Stomach (tissue), 19 donors: Measurements from ENCODE around the gene FGR. TPM values are rescaled to one million over a fixed set of nuclear protein-coding genes. Genes with fewer than 3 reads are reported as not detected.
A peak's percentile ranks its signal among the peaks of the same experiment; 100 is the strongest.
"Not testable (repeated sequence)": the region's sequence is repeated elsewhere in the genome, so short reads cannot be mapped to it uniquely, and the experiment has no call there.

ENCODE experiments used
- DNase-seq, 2 donors: peaks; one replicate each; pipeline versions ENCODE4 v3.0.0 to v3.0.0-alpha.2; 2013 to 2019
- H3K27ac ChIP-seq, 5 donors: fragments of 200-600 bp in 4 of 5; sonication (generic) in 4 of 5; one replicate each; pipeline ENCODE4 v1.5.1; 2013 to 2019; ENCODE audit warnings: mild to moderate bottlenecking in 1 of 5, moderate library complexity in 1 of 5
- H3K27me3 ChIP-seq, 3 donors: fragments of 200-600 bp; sonication (generic); one replicate each; pipeline ENCODE4 v1.5.1; 2017 to 2019; ENCODE audit warnings: mixed run types in 1 of 3
- H3K36me3 ChIP-seq, 4 donors: fragments of 200-600 bp; sonication (generic); 1 replicate in 3 of 4; 2 replicates in 1 of 4; pipeline ENCODE4 v1.5.1; 2016 to 2019
- H3K4me1 ChIP-seq, 4 donors: fragments of 200-600 bp; sonication (generic); one replicate each; pipeline ENCODE4 v1.5.1; 2016 to 2019
- H3K4me3 ChIP-seq, 4 donors: fragments of 200-600 bp; sonication (generic) in 3 of 4; one replicate each; pipeline ENCODE4 v1.5.1; 2016 to 2019; ENCODE audit warnings: mild to moderate bottlenecking in 1 of 4
- H3K9me3 ChIP-seq, 4 donors: fragments of 200-600 bp; sonication (generic); one replicate each; pipeline ENCODE4 v1.5.1; 2016 to 2019
- CTCF ChIP-seq, 7 experiments: fragments of 450-650 bp in 4 of 7; fragments of 200-600 bp in 3 of 7; sonication (generic) in 3 of 7; IDR thresholded peaks; one replicate each; pipeline ENCODE4 v1.5.1; 2016 to 2019; ENCODE audit warnings: antibody characterized with exemption in 7 of 7, control low read depth in 2 of 7, mild to moderate bottlenecking in 1 of 7
- EP300 ChIP-seq: sonication (generic); formaldehyde crosslinking; IDR thresholded peaks from one replicate; pipeline ENCODE4 v1.6.1; 2017; ENCODE audit warnings: antibody characterized with exemption
- POLR2A ChIP-seq, 4 donors: fragments of 450-650 bp; IDR thresholded peaks; one replicate each; pipeline ENCODE4 v1.6.1; 2016; ENCODE audit warnings: antibody characterized with exemption in 4 of 4, control low read depth in 2 of 4, mild to moderate bottlenecking in 1 of 4, moderate library complexity in 1 of 4
- POLR2AphosphoS5 ChIP-seq, 3 donors: sonication (generic); formaldehyde crosslinking; IDR thresholded peaks; one replicate each; pipeline ENCODE4 v1.6.1; 2016; ENCODE audit warnings: antibody characterized with exemption in 3 of 3
- WGBS, 5 donors: extraction: QIAGEN DNeasy Blood & Tissue Kit in 3 of 5; methylation state at CpG; one replicate each; pipeline versions ENCODE4 v1.1.5 to v1.1.7; 2013 to 2018; 5-methylcytosine and 5-hydroxymethylcytosine counted together
- intact Hi-C: fragments of 100-400 bp; cut with DNase I; formaldehyde crosslinking; loops from one replicate; pipeline ENCODE4 v1.15.1; 2023; ENCODE audit warnings: low total_unique reads
- long read RNA-seq, 10 donors: transcript quantifications; one replicate each; lab custom pipeline, GENCODE V29; 2026
- polyA plus RNA-seq, 3 donors: library from polyadenylated mRNA; stranded (reverse); fragments of 200-250 nt; gene quantifications; one replicate each; pipeline ENCODE4 v1.2.3, GENCODE V29; 2013
- total RNA-seq, 5 donors: library from RNA; depleted of rRNA; stranded (reverse); fragments of >200 nt; gene quantifications; one replicate each; pipeline versions ENCODE4 v1.1.0 to v1.2.3, GENCODE V29; 2014 to 2016
- donor health status: healthy with polysubstance abuse.
- donor health status: Bipolar disorder and iron deficiency.
- donor health status: healthy.

FGR gene
- total RNA-seq (1 to 10 TPM in 3 of 5 donors, not detected in 2; 6.7 to 8.8 (median 7.0) TPM), polyA plus RNA-seq (1 to 10 TPM; 3.1 to 9.9 (median 4.6) TPM)
- long read RNA-seq, donor 1, result 0 reads
- long read RNA-seq, donor 2, result 0 reads
- long read RNA-seq, donor 3, result 0 reads
- long read RNA-seq, donor 4, result 0 reads
- long read RNA-seq, donor 5, result 0 reads
- long read RNA-seq, donor 6, result 0 reads
- long read RNA-seq, donor 7, result 0 reads
- long read RNA-seq, donor 8, result 0 reads
- long read RNA-seq, donor 9, result 0 reads
- long read RNA-seq, donor 10, result 0 reads

GRCh38 chr1:27634985-27635367, at the start of gene FGR:
TSS of gene FGR (minus strand) at chr1:27635185. CDS start at chr1:27623916, 11,269 bp downstream.
- Histone ChIP-seq H3K4me3 (peak within 1 kb of the TSS; percentile 49 to 55 (median 52)), H3K27ac (peak within 1 kb of the TSS; percentile 59 to 86 (median 78)), H3K36me3 (no peaks in the 10 kb centered on the region), H3K9me3 (no peaks in the 10 kb centered on the region), H3K27me3 (peaks cover 0 to 31% (median 20%) of the 10 kb centered on the region in 3 donors), H3K4me1 (peaks cover 15 to 56% (median 32%) of the 10 kb centered on the region in 4 donors)
- DNase-seq, result peak in 1 of 2 donors; percentile 44
- 19 to 33% (median 22%) methylated on average over 24 to 28 of the region's 28 CpGs for WGBS, 5 donors
- TF ChIP-seq EP300 (no peak), CTCF (IDR thresholded peaks at IDR 0.05) (no peak), POLR2AphosphoS5 (IDR thresholded peaks at IDR 0.05) (no peak), POLR2A (IDR thresholded peaks at IDR 0.05) (no peak)
- intact Hi-C loops, result no loop called here

GRCh38 chr1:27684176-27684575, 49.2 kb upstream of the FGR start:
- Histone ChIP-seq H3K9me3 (peaks cover 15 to 31% (median 21%) of the 10 kb centered on the region in 4 donors), H3K36me3 (no peaks in the 10 kb centered on the region), H3K4me3 (no peak overlapping the region), H3K4me1 (peaks cover 0 to 11% (median 8%) of the 10 kb centered on the region in 4 donors), H3K27me3 (no peaks in the 10 kb centered on the region), H3K27ac (no peak overlapping the region)
- WGBS, 5 donors, result 88 to 94% (median 89%) methylated on average over 2 of the region's 2 CpGs
- no peak for DNase-seq
- TF ChIP-seq CTCF (IDR thresholded peaks at IDR 0.05) (no peak), EP300 (no peak), POLR2AphosphoS5 (IDR thresholded peaks at IDR 0.05) (no peak), POLR2A (IDR thresholded peaks at IDR 0.05) (no peak)
- intact Hi-C loops, result no loop called here

GRCh38 chr1:27682351-27682944, 47.5 kb upstream of the FGR start:
- H3K36me3 ChIP-seq, result no peaks in the 10 kb centered on the region
- H3K4me1 ChIP-seq, result peaks cover 0 to 11% (median 8%) of the 10 kb centered on the region in 4 donors
- peak in 1 of 2 donors; percentile 49 for DNase-seq
- no peak for TF ChIP-seq POLR2A (IDR thresholded peaks at IDR 0.05)
- TF ChIP-seq CTCF (IDR thresholded peaks at IDR 0.05), result no peak
- no peak for TF ChIP-seq POLR2AphosphoS5 (IDR thresholded peaks at IDR 0.05)
- no peak for TF ChIP-seq EP300
- WGBS, 5 donors, result 35 to 69% (median 58%) methylated on average over 5 of the region's 5 CpGs
- intact Hi-C loops, result no loop called here
- H3K27ac ChIP-seq, result peak overlapping the region in 2 of 5 donors; percentile 39 to 46
- no peak overlapping the region for H3K4me3 ChIP-seq
- no peaks in the 10 kb centered on the region for H3K27me3 ChIP-seq
- peaks cover 15 to 31% (median 21%) of the 10 kb centered on the region in 4 donors for H3K9me3 ChIP-seq

GRCh38 chr1:27681580-27681979, 46.6 kb upstream of the FGR start:
- Histone ChIP-seq H3K9me3 (peaks cover 15 to 31% (median 21%) of the 10 kb centered on the region in 4 donors), H3K27ac (peak overlapping the region in 1 of 5 donors; percentile 46)
- WGBS, 5 donors, result 96 to 100% (median 97%) methylated on average over 4 of the region's 4 CpGs
- H3K36me3 ChIP-seq, H3K4me1 ChIP-seq, intact Hi-C loops, H3K4me3 ChIP-seq, H3K27me3 ChIP-seq, DNase-seq: not testable (repeated sequence)

GRCh38 chr1:27680225-27680791, 45.3 kb upstream of the FGR start:
- H3K9me3 ChIP-seq, result peaks cover 15 to 31% (median 21%) of the 10 kb centered on the region in 4 donors
- H3K36me3 ChIP-seq, H3K27ac ChIP-seq, intact Hi-C loops, H3K4me1 ChIP-seq, DNase-seq, H3K27me3 ChIP-seq, H3K4me3 ChIP-seq: not testable (repeated sequence)
- WGBS, 5 donors, result 90 to 100% (median 98%) methylated on average over 2 of the region's 2 CpGs
